Hepatocyte (in vitro differentiated cells): ENCODE measurements around the gene TRMT1. TPM values are rescaled to one million over a fixed set of nuclear protein-coding genes. Genes with fewer than 3 reads are reported as not detected.
A peak's percentile ranks its signal among the peaks of the same experiment; 100 is the strongest.

Experiments
- DNase-seq: peaks from one replicate; pipeline ENCODE4 v3.0.0-alpha.2; 2016; ENCODE audit warnings: low spot score
- H2AFZ ChIP-seq: fragments of 200-600 bp; sonication (generic); 2 replicates; pipeline ENCODE4 v1.6.0; 2016; ENCODE audit warnings: antibody characterized with exemption, mild to moderate bottlenecking
- H3K27ac ChIP-seq: fragments of 200-600 bp; sonication (generic); 2 replicates; pipeline ENCODE4 v1.5.1; 2016; ENCODE audit warnings: mild to moderate bottlenecking
- H3K27me3 ChIP-seq: fragments of 200-600 bp; sonication (generic); 2 replicates; pipeline ENCODE4 v1.6.1; 2016
- H3K36me3 ChIP-seq: fragments of 200-600 bp; sonication (generic); replicated peaks from 2 replicates; pipeline ENCODE4 v1.5.1; 2016; ENCODE audit warnings: low read depth; ENCODE audit not compliant: insufficient read depth
- H3K4me1 ChIP-seq: fragments of 200-600 bp; sonication (generic); 2 replicates; pipeline ENCODE4 v1.5.1; 2016; ENCODE audit warnings: mild to moderate bottlenecking, moderate library complexity; ENCODE audit not compliant: insufficient read depth
- H3K4me2 ChIP-seq: fragments of 200-600 bp; sonication (generic); 2 replicates; pipeline ENCODE4 v1.6.0; 2016
- H3K4me3 ChIP-seq: fragments of 200-600 bp; sonication (generic); 2 replicates; pipeline ENCODE4 v1.5.1; 2016; ENCODE audit warnings: mild to moderate bottlenecking
- H3K79me2 ChIP-seq: fragments of 200-600 bp; sonication (generic); 2 replicates; pipeline ENCODE4 v1.6.0; 2017; ENCODE audit warnings: mild to moderate bottlenecking
- H3K9me2 ChIP-seq: fragments of 200-600 bp; sonication (generic); replicated peaks from 2 replicates; pipeline ENCODE4 v1.6.0; 2017; ENCODE audit warnings: mild to moderate bottlenecking; ENCODE audit not compliant: insufficient read depth
- H3K9me3 ChIP-seq: fragments of 200-600 bp; sonication (generic); 2 replicates; pipeline ENCODE4 v1.5.1; 2016; ENCODE audit warnings: low read depth, mild to moderate bottlenecking
- H4K20me1 ChIP-seq: fragments of 200-600 bp; sonication (generic); 2 replicates; pipeline ENCODE4 v1.6.0; 2016; ENCODE audit warnings: mild to moderate bottlenecking; ENCODE audit not compliant: insufficient read depth, poor library complexity, severe bottlenecking
- EZH2 ChIP-seq: fragments of 200-600 bp; sonication (generic); IDR thresholded peaks from 2 replicates; pipeline ENCODE4 v1.6.1; 2016; ENCODE audit warnings: antibody characterized with exemption, mild to moderate bottlenecking, borderline replicate concordance
- EZH2phosphoT487 ChIP-seq: fragments of 200-600 bp; sonication (generic); IDR thresholded peaks from one replicate; pipeline ENCODE4 v1.6.1; 2018; ENCODE audit warnings: antibody characterized with exemption, mild to moderate bottlenecking, low read depth, moderate library complexity; ENCODE audit not compliant: unreplicated experiment, severe bottlenecking
- WGBS: methylation state at CpG from one replicate; pipeline ENCODE4 v1.1.6; 2016; ENCODE audit warnings: low lambda C conversion rate; ENCODE audit errors: missing lambda C conversion rate; 5-methylcytosine and 5-hydroxymethylcytosine counted together
- polyA plus RNA-seq: library from polyadenylated mRNA; unstranded; fragments of >200 nt; fragmentation: Nextera tagmentation; extraction: Ambion mirVana; gene quantifications from 2 replicates; pipeline ENCODE4 v1.2.1, GENCODE V29; 2016
- total RNA-seq: library from RNA; depleted of rRNA; stranded (reverse); fragments of >200 nt; gene quantifications from 2 replicates; pipeline ENCODE4 v1.2.3, GENCODE V29; 2014
- TF ChIP-seq, protein P1 (sequence below): fragments of 200-600 bp; sonication (generic); IDR thresholded peaks from 2 replicates; pipeline ENCODE4 v1.5.1; 2016; ENCODE audit warnings: antibody characterized with exemption, mild to moderate bottlenecking; ENCODE audit not compliant: poor library complexity

The TRMT1 gene
- total and polyA plus RNA-seq, 2 experiments from 2014 or later, result 31.2 to 33.4 TPM

DNA sequence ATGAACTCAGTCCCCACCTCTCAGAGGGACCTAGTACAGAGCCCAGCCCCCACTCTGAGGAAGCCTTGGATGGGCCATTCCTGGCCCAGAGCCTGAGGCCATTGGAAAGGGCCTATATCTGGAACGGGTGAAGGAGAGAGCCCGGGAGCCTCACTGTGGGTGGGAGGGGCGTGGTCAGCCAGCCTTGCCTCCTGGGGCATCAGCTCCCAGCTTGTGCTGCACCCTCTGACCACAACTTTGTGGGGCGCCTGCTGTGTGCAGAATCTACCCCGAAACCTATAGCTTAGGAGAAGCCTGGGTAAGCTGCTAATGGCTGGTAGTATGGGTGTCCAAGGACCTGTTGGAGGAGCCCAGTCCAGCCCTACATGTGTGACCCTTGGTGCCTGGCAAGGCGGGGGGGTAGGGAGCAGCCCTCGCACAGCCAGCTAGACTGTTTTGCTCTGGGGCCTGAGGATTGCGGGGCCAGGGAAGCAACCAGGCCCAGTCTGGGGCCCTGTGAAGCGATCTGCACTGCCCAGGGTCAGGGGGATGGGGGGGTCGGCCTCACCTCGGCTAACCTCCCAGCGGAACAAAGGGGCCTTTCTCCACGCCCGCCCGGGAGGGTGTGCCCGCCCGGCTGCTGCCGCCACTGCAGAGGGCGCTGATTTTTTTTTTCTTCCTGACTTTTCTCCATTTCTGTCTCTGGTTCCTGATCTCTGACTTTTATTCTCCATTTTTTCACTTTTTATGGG is 56.1 kb downstream of the TRMT1 start:
- Histone ChIP-seq H2AFZ (peak overlapping the region; percentile 16), H3K27me3 (peaks cover 32% of the 10 kb centered on the region), H3K9me2 (no peaks in the 10 kb centered on the region), H3K4me2 (peak overlapping the region; percentile 89), H4K20me1 (peaks cover 2% of the 10 kb centered on the region), H3K36me3 (no peaks in the 10 kb centered on the region), H3K27ac (peak overlapping the region; percentile 52), H3K79me2 (peaks cover 3% of the 10 kb centered on the region), H3K4me1 (peaks cover 59% of the 10 kb centered on the region), H3K4me3 (no peak overlapping the region), H3K9me3 (no peaks in the 10 kb centered on the region)
- WGBS, result 34% methylated on average over 19 of the region's 19 CpGs
- TF ChIP-seq EZH2phosphoT487 (no peak), EZH2 (no peak)
- TF ChIP-seq, protein P1, sequence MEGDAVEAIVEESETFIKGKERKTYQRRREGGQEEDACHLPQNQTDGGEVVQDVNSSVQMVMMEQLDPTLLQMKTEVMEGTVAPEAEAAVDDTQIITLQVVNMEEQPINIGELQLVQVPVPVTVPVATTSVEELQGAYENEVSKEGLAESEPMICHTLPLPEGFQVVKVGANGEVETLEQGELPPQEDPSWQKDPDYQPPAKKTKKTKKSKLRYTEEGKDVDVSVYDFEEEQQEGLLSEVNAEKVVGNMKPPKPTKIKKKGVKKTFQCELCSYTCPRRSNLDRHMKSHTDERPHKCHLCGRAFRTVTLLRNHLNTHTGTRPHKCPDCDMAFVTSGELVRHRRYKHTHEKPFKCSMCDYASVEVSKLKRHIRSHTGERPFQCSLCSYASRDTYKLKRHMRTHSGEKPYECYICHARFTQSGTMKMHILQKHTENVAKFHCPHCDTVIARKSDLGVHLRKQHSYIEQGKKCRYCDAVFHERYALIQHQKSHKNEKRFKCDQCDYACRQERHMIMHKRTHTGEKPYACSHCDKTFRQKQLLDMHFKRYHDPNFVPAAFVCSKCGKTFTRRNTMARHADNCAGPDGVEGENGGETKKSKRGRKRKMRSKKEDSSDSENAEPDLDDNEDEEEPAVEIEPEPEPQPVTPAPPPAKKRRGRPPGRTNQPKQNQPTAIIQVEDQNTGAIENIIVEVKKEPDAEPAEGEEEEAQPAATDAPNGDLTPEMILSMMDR, result no peak
- DNase-seq, result no peak

DNA sequence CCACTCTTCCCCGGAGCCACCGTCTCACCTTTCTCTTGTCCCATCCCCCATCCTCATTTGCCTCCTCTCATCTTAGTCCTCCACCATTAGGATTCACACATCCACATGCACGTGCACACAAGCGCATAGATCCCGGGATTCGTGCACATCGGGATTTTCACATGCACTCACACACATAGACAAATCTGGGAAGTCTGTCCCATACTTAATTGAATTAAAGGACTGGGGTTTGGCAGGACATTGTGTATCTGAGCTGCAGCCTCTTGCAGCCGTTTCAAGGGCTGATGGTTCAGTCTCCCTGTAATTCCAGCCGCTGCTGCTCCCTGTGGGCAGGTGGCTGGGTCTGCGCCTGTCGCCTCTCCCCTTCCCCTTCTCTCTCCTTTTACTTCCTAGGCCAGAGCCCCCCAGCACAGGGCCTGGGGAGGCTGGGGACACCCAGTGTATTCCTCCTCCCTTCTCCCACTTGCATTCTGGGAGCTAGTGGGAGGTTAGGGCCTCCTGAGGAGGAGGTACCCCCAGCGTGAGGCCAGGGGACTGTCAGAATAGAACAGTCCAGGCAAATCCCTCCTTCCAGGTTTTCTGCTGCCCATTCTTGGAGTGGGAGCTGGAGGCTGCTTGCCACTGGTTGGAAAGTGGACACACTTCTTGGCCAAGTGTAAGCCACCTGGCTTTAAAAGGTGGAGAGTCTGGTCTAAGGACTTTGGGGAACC is 57.4 kb downstream of the TRMT1 start:
- Histone ChIP-seq H3K27ac (peak overlapping the region; percentile 100), H3K9me2 (no peaks in the 10 kb centered on the region), H2AFZ (no peak overlapping the region), H3K36me3 (no peaks in the 10 kb centered on the region), H3K4me2 (no peak overlapping the region), H4K20me1 (no peaks in the 10 kb centered on the region), H3K27me3 (peaks cover 32% of the 10 kb centered on the region), H3K79me2 (peaks cover 3% of the 10 kb centered on the region), H3K9me3 (no peaks in the 10 kb centered on the region), H3K4me3 (no peak overlapping the region), H3K4me1 (peaks cover 72% of the 10 kb centered on the region)
- TF ChIP-seq EZH2 (no peak), EZH2phosphoT487 (no peak)
- TF ChIP-seq, protein P1, result no peak
- no peak for DNase-seq
- WGBS, result 64% methylated on average over 12 of the region's 12 CpGs

DNA sequence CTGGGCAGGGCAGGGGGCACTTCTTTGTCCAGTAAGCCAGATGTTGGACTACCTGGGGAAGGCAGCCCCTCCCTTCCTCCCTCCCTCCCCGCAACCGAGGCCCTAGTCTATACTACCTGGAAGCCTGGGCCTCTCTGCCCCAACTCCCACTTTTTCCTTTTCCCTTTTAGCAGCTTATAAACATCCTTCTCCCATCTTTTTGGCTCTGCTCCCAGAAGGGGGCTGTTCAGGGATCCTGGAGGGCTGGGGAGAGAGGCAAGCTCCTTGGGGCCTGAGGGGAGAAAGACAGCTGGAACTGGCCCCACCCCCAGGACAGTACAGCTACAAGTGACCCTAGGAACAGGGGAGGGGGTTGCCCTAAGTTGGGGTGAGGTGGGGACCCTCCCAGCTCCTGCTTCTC is 58.8 kb downstream of the TRMT1 start:
- peaks cover 6% of the 10 kb centered on the region for H3K79me2 ChIP-seq
- H3K9me2 ChIP-seq, result no peaks in the 10 kb centered on the region
- DNase-seq, result peak; percentile 76
- no peaks in the 10 kb centered on the region for H3K36me3 ChIP-seq
- H3K27me3 ChIP-seq, result peaks cover 21% of the 10 kb centered on the region
- peaks cover 86% of the 10 kb centered on the region for H3K4me1 ChIP-seq
- H4K20me1 ChIP-seq, result no peaks in the 10 kb centered on the region
- peak overlapping the region; percentile 67 for H3K4me2 ChIP-seq
- H3K9me3 ChIP-seq, result no peaks in the 10 kb centered on the region
- H2AFZ ChIP-seq, result no peak overlapping the region
- 56% methylated on average over 2 of the region's 2 CpGs for WGBS
- H3K27ac ChIP-seq, result peak overlapping the region; percentile 100
- TF ChIP-seq EZH2phosphoT487 (no peak), EZH2 (no peak)
- TF ChIP-seq, protein P1, result no peak
- no peak overlapping the region for H3K4me3 ChIP-seq
